H1 (cell line): Measurements from ENCODE around the gene CHCHD6. TPM values are rescaled to one million over a fixed set of nuclear protein-coding genes. Genes with fewer than 3 reads are reported as not detected.

ENCODE experiments used
- CTCF ChIA-PET: fragments of 300-600 bp; sonication (Branson Sonifier 250); formaldehyde crosslinking; loops from one replicate; lab custom pipeline; 2021; ENCODE audit not compliant: partially characterized antibody; lab: Charles Lee
- POLR2A ChIA-PET: fragments of 300-600 bp; sonication (Branson Sonifier 250); formaldehyde crosslinking; loops from one replicate; lab custom pipeline; 2021; ENCODE audit warnings: inconsistent platforms; ENCODE audit not compliant: partially characterized antibody; lab: Charles Lee
- DNase-seq, 2 experiments: peaks; one replicate each; pipeline versions ENCODE4 v3.0.0 to v3.0.0-alpha.2; 2010 to 2022; ENCODE audit warnings: low spot score in 2 of 2, low read depth in 1 of 2, mixed read lengths in 1 of 2
- FAIRE-seq: peaks from 2 replicates; lab custom pipeline; 2011; peaks lifted over from hg19 to GRCh38; lab: Jason Lieb, UNC
- H2AFZ ChIP-seq: 2 replicates; pipeline ENCODE4 v1.8.1; 2012; ENCODE audit warnings: low read length, inconsistent platforms
- H2AK5ac ChIP-seq: 2 replicates; pipeline ENCODE4 v1.6.1; 2013; ENCODE audit warnings: low read depth, low read length
- H2BK120ac ChIP-seq: replicated peaks from 2 replicates; pipeline ENCODE3; 2013; ENCODE audit warnings: low read depth, low read length, inconsistent platforms
- H2BK12ac ChIP-seq: 2 replicates; pipeline ENCODE4 v1.6.1; 2013; ENCODE audit warnings: low read depth, low read length
- H2BK15ac ChIP-seq: 2 replicates; pipeline ENCODE4 v1.6.1; 2013; ENCODE audit warnings: low read length
- H2BK20ac ChIP-seq: 2 replicates; pipeline ENCODE4 v1.6.1; 2013; ENCODE audit warnings: low read length
- H2BK5ac ChIP-seq: 2 replicates; pipeline ENCODE4 v1.6.1; 2013; ENCODE audit warnings: low read depth, low read length
- H3K14ac ChIP-seq: 2 replicates; pipeline ENCODE4 v1.6.1; 2013; ENCODE audit warnings: inconsistent platforms; ENCODE audit not compliant: insufficient read length
- H3K18ac ChIP-seq: 2 replicates; pipeline ENCODE4 v1.6.1; 2013; ENCODE audit warnings: low read length; ENCODE audit errors: extremely low read depth
- H3K23ac ChIP-seq: 2 replicates; pipeline ENCODE4 v1.6.1; 2013; ENCODE audit warnings: inconsistent platforms; ENCODE audit not compliant: insufficient read length
- H3K23me2 ChIP-seq: 2 replicates; pipeline ENCODE4 v1.6.1; 2013; ENCODE audit warnings: low read depth, low read length
- H3K27ac ChIP-seq: 2 replicates; pipeline ENCODE4 v1.6.1; 2011; ENCODE audit warnings: low read depth, low read length, inconsistent platforms
- H3K27me3 ChIP-seq, 4 experiments: replicated peaks in 1 of 4; 1 replicate in 1 of 4; 2 replicates in 3 of 4; pipeline versions ENCODE4 v1.6.1 to v1.8.1; 2011 to 2013; ENCODE audit warnings: low read length in 3 of 4, mild to moderate bottlenecking in 3 of 4, inconsistent platforms in 2 of 4, mixed read lengths in 2 of 4, moderate library complexity in 1 of 4; ENCODE audit not compliant: control insufficient read depth in 3 of 4, insufficient read depth in 3 of 4; ENCODE audit errors: extremely low read depth in 1 of 4
- H3K36me3 ChIP-seq, 4 experiments: 2 replicates each; pipeline versions ENCODE4 v1.6.1 to v1.8.1; 2011 to 2013; ENCODE audit warnings: mild to moderate bottlenecking in 4 of 4, low read length in 3 of 4, moderate library complexity in 2 of 4, control low read depth in 1 of 4, inconsistent platforms in 1 of 4; ENCODE audit not compliant: insufficient read depth in 4 of 4, control insufficient read depth in 2 of 4
- H3K4ac ChIP-seq: replicated peaks from 2 replicates; pipeline ENCODE3; 2013; ENCODE audit warnings: low read length, low read depth, mixed read lengths, inconsistent platforms; ENCODE audit not compliant: insufficient read length
- H3K4me1 ChIP-seq, 4 experiments: replicated peaks in 1 of 4; 1 replicate in 1 of 4; 2 replicates in 3 of 4; pipeline versions ENCODE4 v1.6.1 to v1.8.1; 2011 to 2013; ENCODE audit warnings: low read length in 3 of 4, inconsistent platforms in 2 of 4, mixed read lengths in 1 of 4; ENCODE audit not compliant: insufficient read depth in 4 of 4, control insufficient read depth in 3 of 4
- H3K4me2 ChIP-seq, 2 experiments: 2 replicates each; pipeline versions ENCODE4 v1.6.1 to v1.8.1; 2011 to 2013; ENCODE audit warnings: low read depth in 2 of 2, low read length in 2 of 2, control low read depth in 1 of 2, inconsistent platforms in 1 of 2, mild to moderate bottlenecking in 1 of 2; ENCODE audit not compliant: insufficient read depth in 1 of 2
- H3K4me3 ChIP-seq, 4 experiments: fragments of 200-600, 300-600 bp in 1 of 4; sonication (generic), shearing (Covaris generic), sonication (Bioruptor Twin) in 1 of 4; 2 replicates each; pipeline versions ENCODE4 v1.5.1 to v1.8.1; 2011 to 2016; ENCODE audit warnings: low read length in 4 of 4, low read depth in 3 of 4, control low read depth in 2 of 4, inconsistent platforms in 2 of 4, mild to moderate bottlenecking in 2 of 4, mixed read lengths in 1 of 4, moderate library complexity in 1 of 4; ENCODE audit not compliant: insufficient read depth in 2 of 4; ENCODE audit errors: extremely low read depth in 1 of 4
- H3K56ac ChIP-seq: replicated peaks from 2 replicates; pipeline ENCODE3; 2013; ENCODE audit warnings: low read depth, mild to moderate bottlenecking, mixed read lengths, low read length, inconsistent platforms; ENCODE audit not compliant: insufficient read length
- H3K79me1 ChIP-seq: 2 replicates; pipeline ENCODE4 v1.6.1; 2013; ENCODE audit warnings: low read depth, low read length, control low read depth
- H3K79me2 ChIP-seq, 2 experiments: 2 replicates each; pipeline versions ENCODE4 v1.6.1 to v1.8.1; 2012 to 2013; ENCODE audit warnings: low read length in 2 of 2, mild to moderate bottlenecking in 2 of 2, inconsistent platforms in 1 of 2; ENCODE audit not compliant: insufficient read depth in 2 of 2, control insufficient read depth in 1 of 2
- H3K9ac ChIP-seq, 4 experiments: replicated peaks in 1 of 4; 1 replicate in 1 of 4; 2 replicates in 3 of 4; pipeline versions ENCODE4 v1.6.1 to v1.8.1; 2011 to 2013; ENCODE audit warnings: low read depth in 3 of 4, low read length in 3 of 4, control low read depth in 2 of 4, mild to moderate bottlenecking in 2 of 4, moderate library complexity in 2 of 4, inconsistent platforms in 1 of 4; ENCODE audit errors: extremely low read depth in 1 of 4
- H3K9me3 ChIP-seq, 2 experiments: 2 replicates each; pipeline versions ENCODE4 v1.6.1 to v1.8.1; 2012 to 2013; ENCODE audit warnings: mild to moderate bottlenecking in 2 of 2, moderate library complexity in 2 of 2, control low read depth in 1 of 2, inconsistent platforms in 1 of 2, low read depth in 1 of 2, low read length in 1 of 2, mixed read lengths in 1 of 2; ENCODE audit not compliant: insufficient read depth in 2 of 2
- H4K20me1 ChIP-seq, 2 experiments: replicated peaks in 1 of 2; 2 replicates each; pipeline versions ENCODE3 to v1.8.1; 2011 to 2013; ENCODE audit warnings: inconsistent platforms in 2 of 2, low read length in 2 of 2, mild to moderate bottlenecking in 1 of 2; ENCODE audit not compliant: insufficient read depth in 2 of 2, control insufficient read depth in 1 of 2
- H4K5ac ChIP-seq: 2 replicates; pipeline ENCODE4 v1.6.1; 2013; ENCODE audit warnings: low read length, low read depth, mixed read lengths, inconsistent platforms; ENCODE audit not compliant: insufficient read length
- H4K8ac ChIP-seq: 2 replicates; pipeline ENCODE4 v1.8.0; 2013; ENCODE audit warnings: mild to moderate bottlenecking, moderate library complexity, low read length, inconsistent platforms; ENCODE audit not compliant: insufficient read depth; ENCODE audit errors: extremely low read depth
- H4K91ac ChIP-seq: replicated peaks from 2 replicates; pipeline ENCODE3; 2013; ENCODE audit warnings: low read length, mixed read lengths, inconsistent platforms; ENCODE audit not compliant: insufficient read length
- ATF2 ChIP-seq: IDR thresholded peaks from 2 replicates; pipeline ENCODE4 v1.6.1; 2012; ENCODE audit warnings: low read length, inconsistent platforms
- BRCA1 ChIP-seq: IDR thresholded peaks from 2 replicates; pipeline ENCODE4 v1.6.1; 2012; ENCODE audit warnings: low read depth, low read length, improper control_type of control experiment
- CREB1 ChIP-seq: IDR thresholded peaks from 2 replicates; pipeline ENCODE4 v1.6.1; 2012; ENCODE audit warnings: inconsistent platforms
- HDAC2 ChIP-seq, 2 experiments: fragments of 300-600 bp in 1 of 2; sonication (generic) in 1 of 2; IDR thresholded peaks; 2 replicates each; pipeline ENCODE4 v1.6.1; 2011 to 2012; ENCODE audit warnings: low read depth in 2 of 2, low read length in 2 of 2, mild to moderate bottlenecking in 2 of 2, moderate library complexity in 2 of 2, borderline replicate concordance in 1 of 2, inconsistent platforms in 1 of 2
- KDM1A ChIP-seq: fragments of 200-600, 300-600 bp; sonication (generic); IDR thresholded peaks from 2 replicates; pipeline ENCODE4 v1.7.1; 2016; ENCODE audit warnings: mild to moderate bottlenecking, low read length, borderline replicate concordance
- MAX ChIP-seq: IDR thresholded peaks from 2 replicates; pipeline ENCODE4 v1.6.1; 2012; ENCODE audit warnings: inconsistent platforms
- RXRA ChIP-seq: IDR thresholded peaks from 2 replicates; pipeline ENCODE4 v1.6.1; 2011; ENCODE audit warnings: low read depth, mild to moderate bottlenecking, low read length, moderate library complexity; ENCODE audit not compliant: insufficient read depth
- SP1 ChIP-seq: IDR thresholded peaks from 2 replicates; pipeline ENCODE4 v1.6.1; 2011; ENCODE audit warnings: low read depth, low read length
- SRF ChIP-seq: IDR thresholded peaks from 2 replicates; pipeline ENCODE4 v1.6.1; 2011; ENCODE audit warnings: mild to moderate bottlenecking, low read depth, low read length, moderate library complexity
- TBP ChIP-seq: IDR thresholded peaks from 2 replicates; pipeline ENCODE4 v1.6.1; 2011; ENCODE audit warnings: low read depth, low read length, improper control_type of control experiment
- TCF12 ChIP-seq: IDR thresholded peaks from 2 replicates; pipeline ENCODE4 v1.6.1; 2011; ENCODE audit warnings: low read depth, mild to moderate bottlenecking, low read length
- TEAD4 ChIP-seq: IDR thresholded peaks from 2 replicates; pipeline ENCODE4 v1.6.1; 2012; ENCODE audit warnings: low read depth, low read length, inconsistent platforms, mixed read lengths
- YY1 ChIP-seq: IDR thresholded peaks from 2 replicates; pipeline ENCODE4 v1.6.1; 2011; ENCODE audit warnings: low read depth, mild to moderate bottlenecking, low read length
- WGBS, 2 experiments: shearing (Covaris generic) in 1 of 2; methylation state at CpG; one replicate each; pipeline versions ENCODE4 v1.1.6 to v1.1.7; 2013 to 2015; ENCODE audit warnings: low lambda C conversion rate in 2 of 2, mixed read lengths in 2 of 2, inconsistent platforms in 1 of 2, low coverage in 1 of 2, missing lambda C conversion rate in 1 of 2; ENCODE audit not compliant: insufficient replicate concordance in 2 of 2, insufficient coverage in 1 of 2, insufficient read length in 1 of 2; ENCODE audit errors: extremely low coverage in 1 of 2, missing lambda C conversion rate in 1 of 2; 5-methylcytosine and 5-hydroxymethylcytosine counted together
- polyA plus RNA-seq, 7 experiments: library from polyadenylated mRNA; depleted of rRNA in 3 of 7; stranded (reverse) in 5 of 7; unstranded in 2 of 7; fragments of >200 nt in 5 of 7; fragments of 200-250 nt in 2 of 7; gene quantifications; 1 replicate in 5 of 7; 2 replicates in 1 of 7; 4 replicates in 1 of 7; pipeline versions ENCODE4 v1.2.1 to v1.2.3, GENCODE V29; 2011 to 2013; ENCODE audit warnings: missing spikeins in 2 of 7, mixed read lengths in 2 of 7
- total RNA-seq: library from RNA; stranded (reverse); fragmentation: NEBNext Ultra II Directional; extraction: Animal tissue kit (Norgen Biotek cat#: 25700); gene quantifications from 2 replicates; pipeline ENCODE4 v1.2.1, GENCODE V29; 2021

CHCHD6 gene
- total and polyA plus RNA-seq, 2 of the 8 experiments (the other 6 are each of a cell fraction or from before 2014, with no cell fraction given), result 32.4 to 37.6 TPM

DNA sequence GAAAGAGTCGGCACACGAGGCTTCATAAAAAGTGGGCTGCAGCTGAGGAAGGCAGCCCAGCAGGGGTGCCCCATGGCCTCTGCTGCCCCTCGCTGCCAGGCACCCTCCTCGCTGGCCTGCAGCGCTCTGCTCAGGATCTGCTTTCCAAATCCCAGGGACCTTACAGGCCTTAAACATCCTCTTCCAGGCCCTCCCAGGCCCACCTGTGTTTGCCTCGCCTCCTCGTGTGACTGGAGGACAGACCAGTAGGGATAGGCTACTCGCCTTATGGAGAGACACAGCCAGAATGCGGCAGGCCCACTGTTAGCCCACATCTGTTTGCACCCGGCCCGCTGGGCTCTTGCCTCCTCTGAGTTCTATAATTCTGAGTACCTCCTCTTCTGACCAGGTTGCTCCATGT is 154.4 kb downstream of the CHCHD6 start:
- Histone ChIP-seq H4K20me1 (no peaks in the 10 kb centered on the region), H3K4me3 (no peak overlapping the region), H3K23me2 (peaks cover 4% of the 10 kb centered on the region; the same call in 1 of the 2 replicates), H3K4me1 (peaks cover 0 to 17% (median 10%) of the 10 kb centered on the region in 4 experiments; a peak in 6 of 7 replicates), H4K8ac (no peak overlapping the region), H2BK120ac (no peak overlapping the region), H3K4me2 (no peak overlapping the region), H3K4ac (no peak overlapping the region), H2AFZ (no peak overlapping the region), H2BK15ac (0 out of 2 replicates have a peak overlapping the region, but pooled peaks have one; percentile 19), H3K27ac (no peak overlapping the region), H4K91ac (no peak overlapping the region), H2BK20ac (no peak overlapping the region; the same call in 1 of the 2 replicates), H3K36me3 (no peaks in the 10 kb centered on the region), H3K56ac (no peak overlapping the region), H4K5ac (no peak overlapping the region), H3K79me2 (no peaks in the 10 kb centered on the region), H3K79me1 (no peaks in the 10 kb centered on the region), H3K9me3 (no peaks in the 10 kb centered on the region), H2BK12ac (peak overlapping the region; percentile 29; the same call in 1 of the 2 replicates), H3K27me3 (no peaks in the 10 kb centered on the region; a peak in 1 of 7 replicates), H3K9ac (no peak overlapping the region), H3K14ac (no peak overlapping the region), H3K18ac (no peak overlapping the region; the same call in 1 of the 2 replicates), H3K23ac (no peak overlapping the region), H2BK5ac (peak overlapping the region; percentile 45; the same call in 1 of the 2 replicates), H2AK5ac (no peak overlapping the region)
- no peak for FAIRE-seq
- 86% methylated on average over 11 of the region's 11 CpGs; no CpG with 5 or more reads in 1 of the 2 experiments for WGBS, 2 experiments
- POLR2A ChIA-PET, result no interaction called here
- CTCF ChIA-PET, result interaction anchor here (1.6 to 2.3 kb wide), 3 partner anchors 12 to 106 kb away, joined by 4 to 8 read pairs (median 5); no protein-coding TSS in a partner anchor
- DNase-seq, result peak in 1 of 2 experiments; percentile 51
- TF ChIP-seq YY1 (no peak), SRF (no peak), TCF12 (no peak), CREB1 (no peak), ATF2 (no peak), TBP (no peak), RXRA (no peak), HDAC2 (IDR thresholded peaks at IDR 0.05; ENCODE audit: borderline replicate concordance in 1 of 2, low read depth in 2 of 2, low read length in 2 of 2) (no peak), SP1 (no peak), KDM1A (no peak), TEAD4 (no peak), MAX (no peak), BRCA1 (no peak)
